Left lobe of liver (tissue), 2 donors: ENCODE data around the gene SARDH. TPM values are rescaled to one million over a fixed set of nuclear protein-coding genes. Genes with fewer than 3 reads are reported as not detected.

ENCODE experiments used
- ATAC-seq: fragments of 200-7000 bp; cut with Tn5 transposase; one replicate; pipeline ENCODE4 v1.9.1; 2020; ENCODE audit warnings: mild to moderate bottlenecking, moderate library complexity
- DNase-seq: peaks from one replicate; pipeline ENCODE4 v3.0.0-alpha.2; 2020; ENCODE audit warnings: low spot score
- total RNA-seq: library from RNA; stranded (reverse); gene quantifications from one replicate; pipeline ENCODE4 v1.2.1, GENCODE V29; 2021
- donor health status: DM: no; HTN: no; CAD: no; lungs with moderate emphysema.
- donor health status: DM: no; HTN: yes; CAD: no.

The SARDH gene
- 208 TPM for total RNA-seq

GRCh38 chr9:133737774-133738639 lies at the start of gene SARDH:
TSS of gene SARDH (minus strand) at chr9:133738352. CDS start at chr9:133734173, 4,179 bp downstream.
- DNase-seq (peak; percentile 93), ATAC-seq (peak; percentile 77)

- no peak for DNase-seq
- ATAC-seq = no peak
Measured at GRCh38 chr9:133787754-133788025, 49.5 kb upstream of the SARDH start.

GRCh38 chr9:133786907-133787753 lies 49.0 kb upstream of the SARDH start:
- ATAC-seq (no peak), DNase-seq (no peak)

GRCh38 chr9:133786371-133786753 lies 48.2 kb upstream of the SARDH start:
- ATAC-seq (no peak), DNase-seq (no peak)

GRCh38 chr9:133785753-133786370 lies 47.7 kb upstream of the SARDH start:
- ATAC-seq (no peak), DNase-seq (no peak)

- no peak for ATAC-seq
- no peak for DNase-seq
Measured at GRCh38 chr9:133784731-133785561, 46.8 kb upstream of the SARDH start.

- DNase-seq = no peak
- ATAC-seq = peak; percentile 30
Measured at GRCh38 chr9:133783331-133783731, 45.2 kb upstream of the SARDH start.

GRCh38 chr9:133782157-133783130 lies 44.3 kb upstream of the SARDH start:
- peak; percentile 76 for ATAC-seq
- DNase-seq = no peak

- DNase-seq (no peak), ATAC-seq (no peak)
Measured at GRCh38 chr9:133781828-133782135, 43.6 kb upstream of the SARDH start.

GRCh38 chr9:133780962-133781827 lies 43.0 kb upstream of the SARDH start:
- ATAC-seq (no peak), DNase-seq (no peak)

- ATAC-seq (no peak), DNase-seq (no peak)
Measured at GRCh38 chr9:133780404-133780945, 42.3 kb upstream of the SARDH start.

GRCh38 chr9:133779516-133780403 lies 41.6 kb upstream of the SARDH start:
- DNase-seq = no peak

GRCh38 chr9:133779081-133779480 lies 40.9 kb upstream of the SARDH start:
- no peak for DNase-seq
- ATAC-seq = no peak

More at GRCh38 chr9:133779516-133780403, 41.6 kb upstream of the SARDH start:
- ATAC-seq = no peak

GRCh38 chr9:133778336-133779013 lies 40.3 kb upstream of the SARDH start:
- DNase-seq (no peak), ATAC-seq (no peak)

GRCh38 chr9:133777871-133778270 lies 39.7 kb upstream of the SARDH start:
- DNase-seq = no peak
- no peak for ATAC-seq

- DNase-seq (no peak), ATAC-seq (no peak)
Measured at GRCh38 chr9:133777068-133777791, 39.1 kb upstream of the SARDH start.
